Effector CD8-positive, alpha-beta T cell (primary cell): ENCODE results near the gene GPSM3.
"Not testable (repeated sequence)": the region's sequence is repeated elsewhere in the genome, so short reads cannot be mapped to it uniquely, and the experiment has no call there.

Experiments used
- DNase-seq: peaks from one replicate; lab custom pipeline; 2025; lab: John Stamatoyannopoulos, UW

GPSM3 gene

DNA sequence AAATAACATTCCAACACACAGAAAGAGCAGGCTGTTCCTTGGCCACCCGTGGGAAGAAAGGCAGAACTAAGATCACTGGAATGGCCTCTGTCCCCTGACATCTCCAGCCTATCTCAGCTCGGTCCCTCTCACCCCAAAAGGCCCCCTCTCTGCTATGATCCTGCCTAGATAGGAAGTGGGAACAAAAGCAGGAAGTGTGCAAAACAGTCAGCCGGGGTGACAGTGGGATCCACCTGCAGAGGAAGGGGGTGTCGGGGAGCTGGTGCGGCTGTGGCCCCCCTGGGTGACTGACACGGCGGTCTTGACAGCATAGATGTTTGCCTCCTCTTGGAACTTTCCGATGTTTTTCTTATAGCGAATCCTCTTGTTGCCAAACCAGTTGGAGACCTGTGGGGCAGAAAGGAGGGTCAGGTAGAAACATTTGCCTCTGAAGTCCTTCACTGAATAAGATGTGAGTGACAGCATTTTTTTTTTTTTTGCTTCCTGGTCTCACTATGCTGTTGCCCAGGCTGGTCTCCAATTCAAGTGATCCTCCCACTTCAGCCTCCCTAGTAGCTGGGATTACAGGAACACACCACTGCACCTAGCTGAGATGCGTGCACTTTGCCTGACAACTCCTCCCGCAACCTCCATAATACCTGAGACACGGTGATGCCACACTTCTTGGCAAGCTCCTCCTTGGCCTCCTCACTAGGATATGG, 5.3 kb downstream of the GPSM3 start:
- no peak for DNase-seq

DNA sequence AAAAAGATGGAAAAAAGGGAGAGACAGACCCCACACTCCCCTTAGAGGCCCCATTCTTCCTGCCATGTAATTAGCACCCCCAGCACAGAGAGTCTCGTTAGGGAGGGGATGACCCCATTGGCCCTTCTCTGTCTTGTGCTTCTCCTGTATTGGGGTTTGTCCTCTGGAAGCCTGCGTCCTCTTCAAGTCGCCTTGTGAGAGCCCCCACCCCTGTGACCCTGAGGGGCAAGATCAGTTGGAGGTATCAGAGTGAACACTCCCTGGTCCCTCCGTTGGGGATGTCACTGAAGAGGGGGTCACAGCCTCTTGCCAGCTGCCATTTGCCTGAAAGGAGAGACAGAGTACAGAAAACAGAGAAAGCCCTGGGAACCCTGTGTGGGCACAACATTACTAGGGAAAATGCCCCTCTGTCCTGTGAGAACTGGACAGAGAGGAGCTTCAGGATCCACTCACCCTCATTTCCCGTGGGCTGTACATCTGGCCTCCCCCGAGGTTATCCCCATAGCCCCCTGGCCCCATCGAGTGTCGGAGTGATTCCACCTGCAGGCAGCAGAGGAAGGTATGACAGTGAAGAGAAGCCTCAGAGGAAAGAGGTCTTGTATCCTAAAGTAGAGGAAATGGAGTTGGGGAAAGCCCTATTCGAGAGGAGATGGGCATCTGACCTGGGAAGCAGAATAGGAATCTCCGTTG, 6.1 kb downstream of the GPSM3 start:
- DNase-seq = not testable (repeated sequence)

DNA sequence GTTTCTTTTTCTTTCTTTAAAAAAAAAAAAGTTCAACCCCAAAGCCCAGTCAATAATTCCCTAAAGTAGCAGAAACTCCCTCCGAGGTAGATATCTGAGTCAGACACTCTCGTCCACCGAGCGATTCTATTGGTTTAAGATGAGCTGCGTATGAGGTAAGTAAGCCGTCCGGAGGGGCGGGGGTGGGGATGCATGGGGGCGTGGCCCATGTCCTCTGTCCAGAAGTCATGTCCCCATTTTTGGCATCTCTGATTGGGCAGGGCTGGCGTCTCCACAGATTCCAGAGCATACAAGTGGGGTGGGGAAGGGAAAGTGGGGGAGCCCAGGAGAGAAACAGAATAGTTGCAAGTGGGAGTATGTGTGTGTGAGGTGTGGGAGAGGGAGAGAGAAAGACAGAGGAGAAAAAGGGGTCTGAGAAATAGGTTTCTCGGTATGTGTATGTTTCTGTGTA, 6.7 kb downstream of the GPSM3 start:
- not testable (repeated sequence) for DNase-seq

- no peak for DNase-seq
Observed at GRCh38 chr6:32184084-32184640, 8.3 kb downstream of the GPSM3 start, which contains the start of gene AGER. Gene AGER (minus strand): TSS chr6:32184253. CDS start chr6:32184222, 31 bp downstream.

DNA sequence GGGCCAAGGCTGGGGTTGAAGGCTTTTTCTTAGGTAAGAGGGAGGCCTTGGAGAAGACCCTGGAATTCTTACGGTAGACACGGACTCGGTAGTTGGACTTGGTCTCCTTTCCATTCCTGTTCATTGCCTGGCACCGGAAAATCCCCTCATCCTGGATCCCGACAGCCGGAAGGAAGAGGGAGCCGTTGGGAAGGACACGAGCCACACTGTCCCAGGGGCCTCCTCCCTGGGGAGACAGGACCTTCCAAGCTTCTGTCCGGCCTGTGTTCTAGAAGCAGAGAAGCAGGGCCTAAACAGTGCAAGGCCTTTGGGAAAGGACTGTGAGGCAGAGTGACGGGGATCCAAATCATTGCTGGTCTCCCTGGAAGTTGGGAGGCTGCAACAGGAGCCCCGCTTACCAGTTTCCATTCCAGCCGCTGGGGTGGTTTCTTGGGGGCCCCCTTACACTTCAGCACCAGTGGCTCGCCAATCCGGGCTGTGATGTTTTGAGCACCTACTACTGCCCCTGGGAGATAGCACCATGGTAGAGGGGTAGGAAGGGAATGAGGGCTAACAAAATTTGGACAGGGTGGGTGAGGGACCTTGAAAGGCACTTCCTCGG, 8.9 kb downstream of the GPSM3 start:
- DNase-seq = no peak

DNA sequence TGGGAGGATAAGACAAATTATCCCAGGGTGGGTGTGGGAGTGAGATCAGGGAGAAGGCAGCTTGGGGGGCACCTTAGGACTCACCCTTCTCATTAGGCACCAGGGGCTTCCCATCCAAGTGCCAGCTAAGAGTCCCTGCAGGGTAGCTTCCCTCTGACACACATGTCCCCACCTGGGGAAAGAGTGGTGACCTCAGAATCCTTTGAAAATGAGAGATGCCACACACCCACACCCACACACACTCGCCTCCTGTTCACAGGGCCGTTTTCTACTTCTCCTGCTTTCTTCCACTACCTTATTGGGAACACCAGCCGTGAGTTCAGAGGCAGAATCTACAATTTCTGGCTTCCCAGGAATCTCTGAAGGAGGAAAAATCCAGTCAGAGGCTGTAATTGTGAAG, 9.4 kb downstream of the GPSM3 start:
- no peak for DNase-seq

DNA sequence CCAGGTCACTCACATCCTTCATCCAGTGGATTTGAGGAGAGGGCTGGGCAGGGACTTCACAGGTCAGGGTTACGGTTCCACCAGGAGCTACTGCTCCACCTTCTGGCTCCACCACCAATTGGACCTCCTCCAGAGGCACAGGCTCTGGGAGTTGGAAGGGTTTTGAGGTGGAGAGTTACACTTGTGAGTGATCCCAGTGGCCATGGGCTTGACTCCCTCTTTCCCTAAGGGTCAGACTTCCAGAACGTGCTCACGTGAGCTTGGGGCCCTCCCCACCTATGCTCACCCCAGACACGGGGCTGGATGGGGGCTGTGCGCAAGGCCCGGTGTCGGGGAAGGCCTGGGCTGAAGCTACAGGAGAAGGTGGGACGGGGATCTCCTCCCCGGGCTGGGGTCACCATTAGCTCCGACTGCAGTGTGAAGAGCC, 9.9 kb downstream of the GPSM3 start:
- no peak for DNase-seq

DNA sequence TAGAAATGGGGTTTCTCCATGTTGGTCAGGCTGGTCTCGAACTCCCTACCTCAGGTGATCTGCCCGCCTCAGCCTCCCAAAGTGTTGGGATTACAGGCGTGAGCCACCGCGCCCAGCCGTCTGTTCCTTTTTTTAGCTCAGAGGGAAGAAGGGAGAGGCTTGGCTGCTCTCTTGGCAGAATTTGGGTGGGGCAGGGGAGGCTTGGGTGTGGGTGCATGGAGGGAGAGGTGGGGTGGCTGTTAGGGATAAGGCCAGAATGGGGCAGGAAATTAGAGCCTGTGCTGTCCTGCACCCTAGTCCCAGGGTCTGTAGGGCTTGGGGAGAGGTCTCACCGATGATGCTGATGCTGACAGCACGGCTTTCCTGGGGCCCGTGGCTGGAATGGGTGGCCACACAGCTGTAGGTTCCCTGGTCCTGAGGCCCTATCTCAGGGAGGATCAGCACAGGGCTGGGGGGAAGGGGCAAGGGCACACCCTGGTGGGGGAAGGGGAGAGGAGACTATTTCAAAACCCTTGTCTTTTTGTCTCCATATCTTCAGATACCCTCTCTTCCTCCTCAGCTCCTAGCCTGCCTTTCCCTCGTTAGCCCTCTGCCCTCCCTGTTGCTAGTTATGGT, 10.4 kb downstream of the GPSM3 start:
- DNase-seq = no peak

DNA sequence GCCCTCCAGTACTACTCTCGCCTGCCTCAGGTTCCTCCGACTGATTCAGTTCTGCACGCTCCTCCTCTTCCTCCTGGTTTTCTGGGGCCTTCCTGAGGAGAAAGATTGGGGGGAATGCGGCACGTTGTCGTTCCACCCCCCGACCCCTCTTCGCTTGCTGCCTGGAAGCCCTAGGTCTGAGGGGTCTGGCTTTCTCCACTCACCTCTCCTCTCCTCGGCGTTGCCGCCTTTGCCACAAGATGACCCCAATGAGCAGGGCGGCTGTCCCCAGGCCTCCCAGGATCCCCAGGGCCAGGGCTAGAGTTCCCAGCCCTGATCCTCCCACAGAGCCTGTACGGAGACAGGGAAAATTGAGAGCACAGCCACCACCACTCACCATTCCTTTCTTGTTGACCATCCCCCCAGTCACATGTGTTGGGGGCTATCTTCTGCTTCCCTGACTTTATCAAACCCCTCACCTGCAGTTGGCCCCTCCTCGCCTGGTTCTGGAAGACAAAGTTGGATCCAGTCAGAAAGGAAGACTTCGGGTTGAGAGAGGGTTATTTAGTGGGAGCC, 11.2 kb downstream of the GPSM3 start:
- no peak for DNase-seq

- DNase-seq = no peak
Observed at GRCh38 chr6:32179766-32180405, 12.6 kb downstream of the GPSM3 start.

DNA sequence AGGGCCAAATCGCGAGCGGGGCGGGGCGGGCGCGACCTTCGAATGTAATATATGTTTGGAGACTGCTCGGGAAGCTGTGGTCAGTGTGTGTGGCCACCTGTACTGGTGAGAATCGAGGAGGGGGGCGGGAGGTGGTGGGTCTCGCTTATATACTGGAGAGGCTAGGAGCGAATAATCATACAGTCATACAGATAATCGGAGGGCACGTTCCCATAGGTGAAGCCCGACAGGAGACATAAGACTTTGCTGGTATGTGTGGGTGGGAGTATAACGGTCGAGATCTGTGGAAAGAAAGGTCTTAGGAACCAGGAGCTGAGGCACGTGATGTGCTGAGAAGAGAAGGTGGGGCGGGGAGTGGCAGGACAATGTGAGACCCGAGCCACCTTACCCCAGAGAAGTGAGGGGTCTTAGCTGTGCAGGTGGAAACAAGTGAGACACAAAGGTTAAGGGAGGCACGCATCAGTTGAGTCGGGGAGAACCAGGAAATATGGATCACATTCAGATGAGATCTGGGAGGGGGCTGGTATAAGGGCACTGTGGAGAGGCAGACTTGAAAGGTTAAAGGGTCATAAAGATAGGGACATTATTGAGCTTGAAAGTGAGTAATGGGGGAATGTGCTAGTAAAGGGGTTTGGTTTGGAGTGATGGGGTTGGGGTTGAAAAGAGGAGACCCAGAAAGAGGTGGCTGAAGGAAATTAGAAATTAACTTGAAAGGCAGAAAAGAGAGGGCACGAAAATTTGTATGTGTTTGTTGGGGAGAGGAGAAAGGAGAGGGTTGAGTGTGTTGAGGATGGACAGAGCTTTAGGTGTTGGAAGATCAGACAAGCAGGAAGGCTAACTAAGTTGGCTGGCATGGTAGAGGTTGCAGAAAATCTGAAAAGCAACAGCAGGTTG, 13.6 kb downstream of the GPSM3 start:
- DNase-seq = no peak

DNA sequence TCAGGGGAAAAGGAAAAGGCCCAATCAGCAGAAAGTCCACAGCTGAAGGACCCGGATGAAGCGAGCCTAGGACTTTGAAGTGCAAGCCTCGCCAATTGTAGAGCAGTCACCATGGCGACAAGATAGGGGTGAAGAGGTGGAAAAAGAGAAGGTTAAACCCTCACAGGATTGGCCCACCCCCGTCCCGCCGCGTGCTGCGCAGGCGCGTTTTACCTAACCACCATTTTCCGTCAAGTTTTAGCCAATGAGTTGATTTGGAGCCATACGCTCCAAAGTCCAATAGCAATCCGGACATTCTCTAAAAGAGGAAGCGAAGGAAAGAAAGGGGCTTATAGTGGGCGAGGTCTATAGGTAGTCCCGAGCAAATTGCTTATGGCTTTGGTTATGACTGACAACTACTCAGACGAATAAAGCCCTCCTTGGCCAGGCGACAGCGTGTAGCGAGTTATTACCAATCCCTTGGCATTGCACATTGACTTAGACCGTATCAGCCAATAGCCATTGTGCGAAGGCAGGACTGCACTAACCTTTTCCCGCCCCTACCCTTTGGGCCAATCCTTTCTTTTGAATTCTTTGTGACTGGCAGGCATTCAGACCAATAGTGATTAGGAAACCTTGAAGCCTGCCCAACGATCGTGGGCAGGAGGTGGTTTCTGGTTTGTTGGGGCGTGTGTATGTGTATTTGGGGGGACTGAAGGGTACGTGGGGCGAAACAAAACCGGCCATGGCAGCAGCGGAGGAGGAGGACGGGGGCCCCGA, 14.5 kb downstream of the GPSM3 start, which contains the start of gene RNF5:
RNF5 (plus strand) TSS at position 618 of the 759 bp plus-strand sequence; CDS start at position 725, 107 bp downstream.
- peak; percentile 94 for DNase-seq

DNA sequence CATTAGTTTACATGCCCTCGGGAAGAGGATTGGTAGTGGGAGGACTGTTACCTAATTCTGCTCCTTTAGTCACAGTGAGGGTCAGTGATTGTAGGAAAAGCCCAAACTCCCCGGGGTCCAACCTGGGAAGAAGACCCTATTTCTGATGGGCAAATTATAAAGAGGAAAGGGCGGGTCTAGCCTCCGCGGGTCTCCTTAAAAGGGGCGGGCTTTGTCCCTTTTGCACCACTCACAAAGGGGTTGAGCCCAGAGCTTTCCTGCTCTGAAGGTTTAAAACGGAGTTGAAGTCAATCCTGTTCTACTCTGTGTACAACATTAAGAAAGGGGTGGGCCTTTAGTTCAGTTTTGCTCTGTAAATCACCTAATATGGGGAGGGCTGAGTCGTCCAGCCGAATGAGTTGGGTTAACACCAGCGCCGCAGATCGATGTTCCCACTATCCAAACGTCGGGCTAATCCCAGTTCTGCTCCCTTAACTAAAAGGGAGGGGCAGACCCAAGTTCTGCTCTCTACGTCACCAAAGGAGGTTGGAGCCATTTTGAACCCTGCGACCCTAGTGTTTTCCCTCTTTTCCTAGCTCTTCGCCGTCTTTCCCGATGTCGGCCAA, 15.2 kb downstream of the GPSM3 start:
- DNase-seq = peak; percentile 45

DNA sequence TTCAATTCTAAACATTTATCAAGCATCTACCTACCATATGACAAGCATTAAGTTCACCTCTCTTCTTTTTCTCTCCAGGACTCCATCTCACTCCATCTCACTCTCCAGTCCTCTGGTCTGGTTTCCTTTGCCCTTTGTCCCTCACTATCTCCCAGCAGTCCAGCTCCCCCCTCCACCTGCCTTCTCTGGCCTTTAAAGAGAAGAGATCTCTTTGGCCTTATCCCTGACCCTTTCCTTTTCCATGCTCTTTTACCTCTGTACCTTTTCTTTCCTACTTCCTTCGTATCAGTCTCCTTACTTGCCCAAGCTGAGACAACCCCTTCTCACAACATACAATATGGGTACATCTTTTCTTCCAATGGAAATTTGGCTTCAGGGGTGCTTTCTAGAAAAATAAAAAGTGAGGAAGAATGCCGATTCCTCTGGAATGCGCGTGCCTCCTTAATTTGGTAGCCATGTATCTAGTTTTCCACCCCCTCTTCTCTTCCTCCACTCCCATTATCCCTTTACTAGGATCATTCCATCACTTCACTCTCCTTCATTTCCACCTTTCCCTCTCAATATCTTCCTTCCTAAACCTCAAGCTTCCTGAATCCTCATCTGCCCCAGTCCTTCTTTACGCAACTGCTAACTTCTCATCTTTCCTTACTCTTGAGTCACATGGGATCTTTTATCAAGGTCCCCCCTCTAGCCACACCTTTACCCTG, 15.8 kb downstream of the GPSM3 start:
- no peak for DNase-seq

DNA sequence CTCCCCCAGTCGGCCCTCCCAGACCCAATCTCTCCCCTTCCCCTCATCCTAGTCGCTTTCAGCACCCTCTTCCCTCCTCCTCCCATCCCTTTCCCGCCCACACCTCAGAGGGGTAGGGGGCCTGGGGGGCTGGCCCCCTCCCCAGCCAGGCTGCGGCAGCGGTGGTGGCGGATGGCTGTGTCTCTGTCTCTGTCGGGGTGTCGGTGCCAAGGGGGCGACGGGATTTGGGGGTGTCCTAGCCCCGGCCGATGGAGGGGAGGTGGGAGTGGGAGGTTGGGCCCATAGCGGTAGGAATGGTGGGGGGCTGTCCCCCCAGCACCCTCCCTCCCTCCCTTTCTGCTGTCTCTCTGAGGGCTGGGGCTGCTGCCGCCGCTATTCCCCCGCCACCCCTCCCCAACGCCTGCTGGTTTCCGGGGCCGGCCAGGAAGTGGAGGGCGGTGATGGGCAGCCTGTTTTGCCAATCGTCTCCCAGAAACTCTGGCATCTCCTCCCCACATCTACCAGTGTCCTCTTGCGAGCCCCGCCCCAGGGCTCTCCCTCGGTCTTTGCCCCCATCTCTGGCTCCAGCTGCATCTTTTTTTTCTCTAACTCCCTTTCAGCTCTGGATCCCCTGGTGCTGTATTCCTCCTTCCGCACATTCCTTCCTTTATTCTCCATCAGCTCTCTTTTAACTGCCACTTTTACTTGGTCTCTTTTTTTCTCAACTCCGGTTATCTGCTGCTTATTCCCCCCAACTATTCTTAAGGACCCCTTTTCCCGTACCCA, 16.6 kb downstream of the GPSM3 start, which contains the start of gene AGPAT1:
AGPAT1 (minus strand) TSS at position 374 of the 765 bp plus-strand sequence. CDS start 4,588 bp downstream, outside the sequence.
- DNase-seq = peak; percentile 90

DNA sequence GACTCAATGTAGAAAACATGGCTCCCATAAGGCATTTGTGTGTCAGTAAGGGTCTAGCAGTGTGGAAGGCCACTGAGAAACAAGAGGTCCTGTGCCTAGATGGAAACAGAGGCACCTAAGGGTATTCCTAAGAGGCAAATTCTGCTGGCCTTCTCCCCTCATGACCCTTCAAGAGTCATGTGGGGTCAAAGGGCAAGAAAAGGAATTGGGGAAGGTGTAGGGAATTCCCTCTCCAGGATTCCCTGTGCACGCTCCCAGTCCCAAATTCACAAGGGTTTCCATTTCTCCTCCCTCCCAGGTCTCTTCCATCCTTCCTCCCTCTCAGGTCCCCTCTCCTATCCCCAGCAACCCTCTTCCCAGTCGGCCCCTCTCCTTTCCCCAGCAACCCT, 17.1 kb downstream of the GPSM3 start:
- DNase-seq = no peak

GRCh38 chr6:32174416-32174815, 18.0 kb downstream of the GPSM3 start:
- DNase-seq = no peak
